ENCODE results near the gene HNRNPC.

DNA sequence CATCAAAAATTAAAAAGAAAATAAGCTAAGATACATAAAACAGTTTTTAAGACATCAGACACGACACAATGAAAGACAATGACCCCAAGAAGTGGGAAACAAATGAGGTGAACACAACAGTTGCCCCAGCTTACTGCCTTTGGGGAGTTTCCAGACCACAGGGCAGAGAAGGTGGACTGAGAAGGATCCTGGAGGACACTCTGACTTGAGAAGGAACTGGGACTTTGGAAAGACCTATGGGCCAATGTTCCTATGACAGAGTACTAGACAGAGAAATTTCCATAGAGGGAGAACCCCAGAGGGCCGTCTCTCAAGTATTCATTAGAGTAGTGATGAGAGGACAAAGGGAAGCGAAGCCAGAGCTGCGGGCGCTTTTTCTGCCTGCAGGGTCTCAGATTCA is 107.2 kb downstream of the HNRNPC start:
- TF ChIP-seq CTCF (conservative IDR thresholded peaks at IDR 0.05; ENCODE audit: low read length): no peak
- TF ChIP-seq EZH2phosphoT487 (IDR thresholded peaks at IDR 0.05; ENCODE audit: borderline replicate concordance, low read depth, low read length): no peak

Data from OCI-LY7 (cell line).